ENCODE results near the gene PLAAT4. TPM values are rescaled to one million over a fixed set of nuclear protein-coding genes. Genes with fewer than 3 reads are reported as not detected.

The PLAAT4 gene
- total and polyA plus RNA-seq, 2 of the 13 experiments (the other 11 are each of a cell fraction or from before 2014, with no cell fraction given) = 0.71 to 1.00 TPM

- H3K27ac ChIP-seq (ENCODE audit: extremely low read length, insufficient read depth, low read length) = no peak overlapping the region
- in situ Hi-C loops (cut with HindIII; ENCODE audit: extremely low pct_ligation_motif_present, low pct_unique_long_range_greater_than_20kb) = no loop called here
- no peaks in the 10 kb centered on the region for H3K27me3 ChIP-seq (ENCODE audit: control insufficient read depth in 1 of 2, insufficient read depth in 2 of 2, low read length in 2 of 2)
- intact Hi-C loops (cut with micrococcal nuclease; ENCODE audit: unreplicated experiment) = no loop called here
- ChIA-PET POLR2A (no interaction called here), CTCF (ENCODE audit: low intra/inter-chr PET ratio, low total read pairs) (no interaction called here)
- no peak overlapping the region for H3K4me3 ChIP-seq (replicated peaks in 1 of 3; ENCODE audit: insufficient read depth in 1 of 3, low read depth in 2 of 3, low read length in 3 of 3)
- H2AFZ ChIP-seq (ENCODE audit: low read length) = no peak overlapping the region
- no peak for TF ChIP-seq ZBTB40 (IDR thresholded peaks at IDR 0.05)
- no peak for TF ChIP-seq ZBTB40 (CRISPR knock-in tag; IDR thresholded peaks at IDR 0.05)
- no peak for TF ChIP-seq ZBTB20 (CRISPR knock-in tag; IDR thresholded peaks at IDR 0.05; ENCODE audit: borderline replicate concordance, low read depth)
- no peak for TF ChIP-seq E2F1 (CRISPR knock-in tag; IDR thresholded peaks at IDR 0.05)
- no peak for TF ChIP-seq KDM1A (CRISPR knock-in tag; IDR thresholded peaks at IDR 0.05)
- TF ChIP-seq MAF1 (CRISPR knock-in tag; IDR thresholded peaks at IDR 0.05; ENCODE audit: borderline replicate concordance) = no peak
- TF ChIP-seq FOXK1 (CRISPR knock-in tag; IDR thresholded peaks at IDR 0.05; ENCODE audit: borderline replicate concordance, low read depth) = no peak
- no peak for TF ChIP-seq ZSCAN21 (CRISPR knock-in tag; IDR thresholded peaks at IDR 0.05; ENCODE audit: borderline replicate concordance)
- no peak for TF ChIP-seq ISL2 (CRISPR knock-in tag; IDR thresholded peaks at IDR 0.05)
- no peak for TF ChIP-seq ZNF816 (CRISPR knock-in tag; IDR thresholded peaks at IDR 0.05; ENCODE audit: borderline replicate concordance)
- no peak for TF ChIP-seq DMAP1 (CRISPR knock-in tag; IDR thresholded peaks at IDR 0.05)
- TF ChIP-seq HNRNPLL (IDR thresholded peaks at IDR 0.05; ENCODE audit: low read depth, low read length, poor library complexity, severe bottlenecking) = no peak
- no peak for TF ChIP-seq TAF15 (IDR thresholded peaks at IDR 0.05; ENCODE audit: low read depth, low read length, poor library complexity, severe bottlenecking)
- no peak for TF ChIP-seq DNMT3B (CRISPR knock-in tag; conservative IDR thresholded peaks at IDR 0.05)
- peaks cover 39% of the 10 kb centered on the region for H3K4me1 ChIP-seq (ENCODE audit: insufficient read depth, low read length)
- DNase-seq (ENCODE audit: low spot score) (no peak), FAIRE-seq (no peak), ATAC-seq (no peak)
- H3K9me3 ChIP-seq (ENCODE audit: low read length) = no peaks in the 10 kb centered on the region
- BruUV-seq (replicated peaks) = no TSS peak
- no peaks in the 10 kb centered on the region for H4K20me1 ChIP-seq (ENCODE audit: insufficient read depth, low read length)
- H3K79me2 ChIP-seq (ENCODE audit: insufficient read depth, low read length) = no peaks in the 10 kb centered on the region
- 58% methylated on average over 3 of the region's 3 CpGs for whole genome bisulfite sequencing (ENCODE audit: low lambda C conversion rate)
- H3K9ac ChIP-seq (ENCODE audit: insufficient read depth, low read depth, low read length) = no peak overlapping the region
- no peak overlapping the region for H3K4me2 ChIP-seq (ENCODE audit: low read depth, low read length)
- H3K36me3 ChIP-seq (replicated peaks in 1 of 2; ENCODE audit: control insufficient read depth in 1 of 2, insufficient read depth in 2 of 2, low read length in 2 of 2) = no peaks in the 10 kb centered on the region
Observed at GRCh38 chr11:63572026-63572688, 35.5 kb downstream of the PLAAT4 start.
